Measurements from ENCODE around the gene ATF6B.
A peak's percentile ranks its signal among the peaks of the same experiment; 100 is the strongest.

Gene ATF6B

DNA sequence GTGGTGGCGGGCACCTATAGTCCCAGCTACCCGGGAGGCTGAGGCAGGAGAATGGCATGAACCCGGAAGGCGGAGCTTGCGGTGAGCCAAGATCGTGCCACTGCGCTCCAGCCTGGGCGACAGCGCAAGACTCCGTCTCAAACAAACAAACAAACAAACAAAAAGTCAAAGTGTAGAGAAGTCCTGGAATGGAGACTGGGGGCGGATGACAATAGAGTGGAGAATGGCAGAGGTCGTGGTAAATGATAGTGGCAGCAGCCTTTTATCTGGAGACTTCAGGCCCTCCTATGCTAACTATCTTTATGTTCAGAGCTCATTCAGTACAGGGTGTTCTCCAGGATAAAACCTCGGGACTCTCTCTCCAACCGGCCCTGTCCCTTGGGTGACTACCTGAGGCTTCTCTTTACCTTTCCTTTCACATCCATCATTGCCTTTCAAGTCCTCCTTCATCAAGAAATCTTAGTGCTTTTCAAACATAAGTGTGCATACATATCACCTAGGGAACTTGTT is 3.4 kb upstream of the ATF6B start:
- DNase-seq, result no peak

DNA sequence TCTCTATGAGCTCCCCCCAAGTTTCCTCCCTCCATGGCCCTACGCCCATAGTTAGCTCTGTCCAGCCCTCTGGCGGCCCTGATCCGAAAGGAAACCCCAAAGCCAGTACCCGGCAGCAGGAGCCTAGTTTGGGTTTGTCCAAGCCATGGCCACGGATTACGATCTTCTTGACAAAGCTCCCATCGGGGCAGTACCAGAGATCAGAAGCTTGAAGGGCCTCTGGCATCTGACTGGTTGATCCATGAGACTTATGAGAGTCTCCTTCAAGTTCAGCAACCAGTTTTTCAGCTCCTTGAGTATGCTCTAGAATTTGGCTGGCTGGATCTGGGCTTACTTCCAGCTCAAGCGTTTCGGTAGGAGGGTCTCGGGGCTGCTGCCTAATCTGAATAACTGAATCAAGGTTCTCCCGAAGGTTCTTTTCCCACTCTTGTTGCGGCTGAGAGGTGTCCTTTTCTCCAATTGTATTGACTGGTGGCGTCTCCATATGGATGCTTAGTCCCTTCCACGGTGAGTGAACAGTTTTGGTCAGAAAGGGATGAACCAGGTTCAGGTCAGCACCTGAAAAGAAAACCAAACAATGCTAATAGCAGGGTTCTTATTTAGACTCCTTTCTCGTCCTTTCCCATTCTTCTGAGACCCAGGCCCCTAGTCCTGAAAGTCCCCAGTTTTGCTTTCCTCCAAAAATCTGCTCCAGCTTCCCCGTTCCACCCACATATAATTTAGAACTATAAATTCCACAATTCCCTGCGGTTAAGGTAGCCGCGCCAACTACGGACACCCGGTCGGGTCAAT is 1.4 kb upstream of the ATF6B start:
- no peak for DNase-seq

DNA sequence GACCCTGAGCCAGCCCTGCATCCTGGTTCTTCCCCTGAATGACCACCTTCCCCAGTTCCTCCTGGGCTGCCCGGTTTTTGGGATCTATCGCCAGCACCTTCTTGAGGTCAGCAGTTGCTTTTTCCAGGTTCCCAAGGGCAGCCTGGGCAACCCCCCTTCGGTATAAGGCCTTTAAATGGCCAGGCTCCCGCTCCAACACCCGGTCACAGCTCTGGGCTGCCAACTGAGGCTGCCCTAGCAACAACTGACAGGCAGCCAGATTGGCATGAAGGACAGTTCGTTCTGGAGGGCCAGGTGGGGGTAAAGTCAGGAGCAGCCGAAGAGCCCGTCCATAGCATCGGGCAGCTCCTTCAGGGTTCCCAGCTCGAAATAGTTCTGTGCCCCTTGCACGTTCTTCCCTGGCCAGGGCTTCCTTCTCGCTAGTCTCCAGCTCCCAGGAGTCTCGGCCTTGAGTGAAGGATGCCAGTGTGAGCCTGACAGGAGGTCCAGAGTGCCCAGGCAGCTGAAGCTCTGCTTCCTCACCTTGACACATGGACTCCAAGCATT is 778 bp upstream of the ATF6B start:
- DNase-seq, result no peak

DNA sequence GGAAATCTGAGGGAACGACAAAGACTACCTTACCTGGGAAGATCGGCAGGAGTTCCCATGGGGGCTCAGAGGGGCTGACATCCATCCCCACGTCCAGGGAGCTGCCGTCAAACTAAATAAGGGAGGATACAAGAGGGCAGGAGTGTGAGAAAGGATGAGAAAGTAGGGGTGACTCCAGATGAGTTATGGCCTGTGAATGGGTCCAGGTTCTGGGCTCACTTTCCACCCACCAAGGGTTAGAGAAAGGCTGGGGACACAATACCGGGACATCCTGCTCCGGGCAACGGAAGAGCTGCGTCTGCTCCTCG is 683 bp downstream of the ATF6B start:
- no peak for DNase-seq

DNA sequence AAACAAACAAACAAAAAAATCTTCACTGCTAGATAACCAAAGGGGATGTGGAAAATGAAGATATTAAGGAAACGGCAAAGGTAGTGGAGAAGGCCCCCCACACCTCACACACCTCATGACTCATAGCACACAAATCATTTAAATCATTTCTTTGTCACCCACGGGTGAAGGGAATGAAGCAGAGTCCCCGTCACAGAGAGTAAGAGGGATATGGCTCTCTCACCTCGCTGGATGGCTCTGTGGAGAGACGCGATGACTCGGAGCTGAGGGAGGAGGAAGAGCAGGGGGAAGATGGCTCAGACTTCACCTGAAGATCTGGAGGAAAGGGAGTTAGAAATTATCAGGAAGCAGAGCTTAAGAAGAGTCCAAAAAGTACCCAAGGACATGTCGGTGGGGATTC is 1.2 kb downstream of the ATF6B start:
- no peak for DNase-seq

DNA sequence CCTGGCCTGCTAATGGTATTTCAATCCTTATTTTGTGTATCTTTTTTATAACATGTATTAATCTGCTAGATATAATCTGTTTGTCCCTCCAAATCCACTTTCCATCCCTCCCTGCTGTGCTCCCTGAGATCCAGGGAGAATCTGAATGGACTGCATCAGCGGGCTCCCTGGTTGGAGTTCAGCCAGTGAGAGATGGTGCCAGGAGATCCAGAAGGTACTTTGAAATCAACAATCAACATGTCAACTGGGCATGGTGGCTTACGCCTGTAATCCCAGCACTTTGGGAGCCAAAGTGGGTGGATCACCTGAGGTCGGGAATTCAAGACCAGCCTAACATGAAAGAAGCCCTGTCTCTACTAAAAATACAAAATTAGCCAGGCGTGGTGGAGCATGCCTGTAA is 4.4 kb downstream of the ATF6B start:
- DNase-seq, result no peak

DNA sequence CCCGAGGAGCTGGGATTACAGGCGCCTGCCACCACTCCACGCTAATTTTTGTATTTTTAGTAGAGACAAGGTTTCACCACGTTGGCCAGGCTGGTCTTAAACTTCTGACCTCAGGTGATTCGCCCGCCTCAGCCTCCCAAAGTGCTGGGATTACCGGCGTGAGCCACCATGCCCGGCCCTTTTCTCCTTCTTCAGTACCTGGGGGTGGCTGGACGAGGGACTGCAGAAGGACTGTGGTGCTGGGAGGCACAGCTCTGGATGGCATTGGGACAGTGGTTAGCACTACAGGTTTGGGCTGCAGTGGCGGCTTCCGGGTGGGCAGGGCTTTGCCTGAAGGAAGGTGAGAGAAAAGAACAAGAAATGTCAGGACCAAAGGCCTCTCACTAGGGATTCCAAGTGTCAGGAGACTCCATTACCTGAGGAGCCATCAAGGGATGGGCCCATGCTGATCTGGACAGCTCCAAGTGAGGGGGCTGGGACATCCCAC is 7.4 kb downstream of the ATF6B start:
- no peak for DNase-seq

DNA sequence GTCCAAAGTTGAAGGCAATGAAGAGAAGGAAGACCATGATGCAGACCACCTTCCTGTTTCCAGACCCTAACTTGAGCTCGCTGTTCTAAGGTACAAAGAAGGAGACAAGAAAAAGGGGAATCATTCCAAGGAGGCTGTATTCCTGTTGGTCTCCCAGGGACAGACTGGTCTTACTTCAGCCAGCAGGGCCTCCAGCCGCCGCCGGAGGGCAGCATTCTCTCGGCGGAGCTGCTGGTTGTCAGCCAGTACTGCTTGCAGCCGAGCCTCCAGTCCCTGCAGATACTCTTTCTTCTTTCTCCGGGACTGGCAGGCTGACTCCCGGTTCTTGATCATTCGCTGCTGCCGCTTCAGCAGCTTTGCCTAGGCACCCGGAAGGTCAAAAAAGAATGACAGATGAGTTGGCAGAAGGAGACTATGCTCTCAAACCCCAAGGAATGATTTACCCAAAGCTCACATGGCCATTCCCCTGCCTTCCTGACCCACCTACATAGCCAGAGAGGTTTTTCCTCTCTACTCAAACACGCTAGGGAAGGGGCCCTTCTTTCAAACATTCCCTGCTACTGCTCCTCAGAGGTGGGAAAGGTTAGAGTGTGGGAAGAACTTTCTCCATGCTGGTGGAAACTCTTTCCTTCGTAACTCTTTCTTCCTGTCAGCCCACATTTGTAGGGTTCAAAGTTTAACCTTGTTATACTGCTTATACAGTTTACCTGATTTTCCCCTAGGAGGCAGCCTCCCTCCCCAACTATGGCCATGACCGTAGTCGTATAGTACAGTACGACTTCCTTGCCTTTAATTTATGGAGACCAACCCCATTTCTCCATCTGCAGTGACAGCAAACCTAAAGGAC is 9.0 kb downstream of the ATF6B start:
- peak; percentile 84 to 91 (median 88) for DNase-seq

DNA sequence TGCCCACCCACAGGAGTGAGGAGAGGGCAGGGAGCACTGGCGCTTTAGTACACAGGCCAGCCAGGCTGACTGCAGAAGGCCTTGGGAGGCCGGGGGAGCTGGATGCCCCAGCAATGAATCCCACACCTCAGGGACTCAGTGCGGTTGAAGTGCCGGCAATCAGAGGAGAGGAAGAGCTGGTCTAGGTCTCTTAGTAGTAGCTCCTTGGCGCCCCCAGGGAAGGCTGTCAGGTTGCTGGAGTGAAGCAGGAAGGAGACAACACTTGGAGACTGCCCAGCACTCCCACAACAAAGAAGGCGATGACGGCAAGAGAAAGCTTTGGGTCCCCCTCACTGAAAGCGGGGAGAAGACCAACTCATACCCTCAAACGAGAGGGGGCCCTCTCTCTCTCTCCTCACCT is 10.6 kb downstream of the ATF6B start:
- DNase-seq, result no peak

DNA sequence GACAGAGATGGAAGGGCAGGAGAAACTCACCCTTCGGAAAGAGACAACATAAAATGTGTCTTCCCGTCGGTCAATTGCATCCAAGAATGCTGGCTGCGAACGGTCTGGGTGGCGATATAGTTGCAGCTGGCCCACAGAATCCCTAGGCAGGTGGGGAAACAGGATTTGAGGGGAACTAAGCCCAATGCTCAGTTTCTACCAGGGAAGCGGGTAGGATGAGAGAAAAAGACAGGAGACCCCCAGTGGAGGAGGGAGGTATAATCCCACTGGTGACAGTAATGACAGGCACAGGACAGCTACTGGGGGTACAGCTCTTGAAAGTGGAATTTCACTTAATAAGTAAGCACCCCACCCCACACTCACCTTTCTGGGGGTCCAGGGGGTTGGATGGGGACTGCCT is 11.4 kb downstream of the ATF6B start:
- DNase-seq, result no peak

DNA sequence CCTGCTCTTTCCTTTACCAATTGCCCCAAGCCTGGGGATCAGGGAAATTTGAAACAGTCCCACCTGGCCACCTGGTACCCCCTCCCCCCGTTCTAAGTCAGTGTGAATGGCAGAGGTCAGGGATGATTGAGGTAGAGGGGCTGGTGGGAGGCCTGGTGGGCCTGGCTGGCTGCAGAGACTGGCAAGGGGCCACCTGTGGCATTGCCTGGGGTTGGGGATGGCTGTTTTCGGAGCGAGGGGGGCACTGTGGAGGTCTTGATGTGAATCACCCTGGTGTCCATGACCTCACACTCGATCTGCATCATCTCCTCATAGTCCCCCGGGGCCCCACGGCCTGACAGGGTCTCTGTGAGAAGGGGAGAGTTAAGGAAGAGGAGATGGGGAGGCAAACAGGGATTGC is 12.4 kb downstream of the ATF6B start:
- DNase-seq, result no peak

DNA sequence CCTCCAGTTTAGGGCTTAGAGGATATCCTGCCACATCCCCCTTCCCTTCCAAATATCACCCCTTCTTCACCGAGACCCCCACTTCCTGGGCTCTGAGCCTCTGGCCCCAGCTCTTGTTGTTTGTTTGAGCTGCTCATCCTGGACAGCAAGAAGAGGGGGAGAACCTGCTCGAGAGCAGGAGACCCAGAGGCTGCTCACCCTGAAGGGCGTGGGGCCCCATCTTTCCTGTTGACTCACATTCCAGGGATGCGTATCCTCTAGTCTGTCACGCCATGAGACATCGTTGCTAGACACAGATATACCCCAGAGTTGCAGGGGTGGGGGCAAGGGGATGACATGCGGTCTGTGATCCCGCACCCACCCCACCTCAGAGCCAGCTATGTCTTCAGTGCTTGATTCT is 13.2 kb downstream of the ATF6B start:
- no peak for DNase-seq

DNA sequence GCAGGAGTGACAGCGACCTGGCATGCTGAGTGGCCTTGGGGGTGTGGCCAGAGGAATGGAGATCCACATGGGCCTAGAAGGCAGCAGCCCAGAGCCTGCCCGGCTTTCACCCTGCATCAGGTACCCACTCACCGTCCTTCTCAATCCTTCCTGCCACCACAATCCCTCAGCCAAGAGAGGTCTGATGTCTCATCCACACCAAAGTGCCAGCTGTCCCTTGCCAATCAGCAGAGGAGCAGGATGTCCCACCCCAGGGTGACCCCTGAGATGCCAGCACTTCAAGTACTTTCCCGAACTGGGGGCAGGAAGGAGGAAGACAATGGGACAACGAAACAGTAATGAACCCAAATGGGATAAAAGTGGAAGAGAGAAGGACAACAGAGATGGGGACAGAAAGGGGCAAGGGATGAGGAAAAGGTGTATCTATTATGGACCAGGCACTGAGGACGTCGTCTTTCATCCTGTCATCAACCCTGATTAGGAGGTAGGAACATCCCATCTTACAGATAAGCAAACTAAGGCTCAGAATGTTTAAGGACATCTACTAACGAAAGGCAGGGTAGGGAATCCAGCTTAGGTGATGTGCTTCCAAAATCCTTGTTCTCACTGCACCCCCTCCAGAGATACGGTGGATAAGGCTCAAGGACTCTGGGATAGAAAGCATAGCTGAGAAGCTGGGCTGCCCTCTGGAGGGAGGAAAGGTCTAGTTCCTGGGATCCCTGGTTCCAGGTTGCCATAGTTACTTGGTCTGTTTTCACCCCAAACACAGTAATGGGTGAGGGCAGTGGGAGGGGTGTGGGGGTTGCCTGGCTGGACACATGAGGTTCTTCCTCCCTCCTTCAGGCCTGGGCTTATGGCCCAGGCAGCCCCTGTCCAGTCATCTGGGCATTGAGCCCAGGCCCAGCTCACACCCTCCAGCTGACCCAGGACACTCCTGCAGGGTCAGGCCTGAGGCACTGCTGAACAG is 14.4 kb downstream of the ATF6B start:
- DNase-seq, result peak; percentile 22 to 60 (median 46)

DNA sequence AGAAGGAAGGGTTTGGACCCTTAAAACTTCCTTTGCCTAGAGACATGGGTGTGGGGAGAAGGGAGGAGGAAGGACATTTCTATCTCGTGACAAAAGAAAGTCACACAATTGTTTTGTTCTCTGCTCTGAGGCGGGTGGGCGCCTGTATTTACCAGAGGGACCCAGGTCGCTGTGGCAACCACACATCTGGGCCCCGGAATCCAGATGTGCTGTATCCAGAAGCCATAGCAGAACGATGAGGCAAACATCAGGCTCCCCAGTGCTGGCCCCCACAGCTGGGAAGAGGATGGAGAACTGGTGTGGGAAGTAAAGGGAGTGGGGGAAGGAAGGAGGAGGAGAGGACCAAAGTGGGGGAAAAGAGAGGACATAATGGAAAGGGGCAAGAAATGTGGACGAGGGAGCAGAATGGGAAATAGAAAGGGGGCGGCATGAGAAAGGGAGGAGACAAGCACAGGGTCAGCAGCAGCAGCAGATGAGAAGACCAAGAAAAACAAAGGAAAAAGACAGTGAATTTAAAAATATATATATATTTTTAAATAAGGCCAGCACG is 15.5 kb downstream of the ATF6B start:
- no peak for DNase-seq

DNA sequence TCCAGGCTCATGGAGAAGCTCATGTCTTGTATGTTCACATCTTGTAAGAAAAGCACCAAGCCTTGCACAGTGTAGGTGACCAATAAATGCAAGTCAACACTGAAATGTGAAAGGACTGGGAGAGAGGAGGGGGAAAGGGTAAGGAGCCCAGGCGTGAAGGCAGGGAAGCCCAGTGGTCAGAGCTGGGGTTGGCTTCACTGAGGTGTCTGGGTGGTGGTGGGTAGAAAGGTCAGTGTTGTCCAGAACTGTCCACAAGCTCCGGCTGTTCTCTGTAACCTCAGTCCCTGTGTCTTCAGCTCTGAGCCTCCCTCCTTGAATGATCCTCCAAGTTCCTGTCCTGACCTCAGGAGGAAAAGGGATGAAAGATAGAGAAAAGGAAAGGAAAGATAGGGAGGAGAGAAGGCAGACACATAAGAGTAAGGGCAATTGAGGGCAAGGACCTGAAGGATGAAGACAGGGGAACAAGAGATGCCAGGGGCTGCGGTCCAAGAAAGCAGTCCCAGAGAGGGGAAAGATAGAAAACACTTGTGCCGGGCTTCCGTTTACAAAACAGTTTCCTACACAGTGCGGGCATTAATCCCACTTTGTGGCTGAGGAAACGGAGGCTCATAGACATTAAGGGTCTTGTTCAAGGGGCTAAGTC is 16.5 kb downstream of the ATF6B start:
- no peak for DNase-seq

DNA sequence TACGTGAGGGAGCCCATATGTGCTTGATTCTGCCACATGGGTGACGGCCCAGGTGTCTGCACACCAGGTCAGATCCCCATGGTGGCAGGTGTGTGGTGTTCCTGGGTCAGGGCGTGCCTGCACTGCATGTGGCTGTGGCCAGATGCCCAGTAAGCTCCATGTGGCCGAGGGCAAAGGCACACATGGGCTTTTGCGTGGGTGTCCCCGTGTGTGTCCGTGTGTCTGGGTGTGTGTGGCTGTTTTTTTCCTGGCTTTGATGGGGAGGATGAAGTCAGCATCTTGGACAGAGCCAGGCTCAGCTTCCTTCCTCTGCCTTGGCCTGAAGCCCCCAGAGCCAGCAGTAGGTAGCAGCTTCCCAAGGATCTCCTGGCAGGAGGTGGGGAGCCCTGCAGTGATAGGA is 17.4 kb downstream of the ATF6B start:
- DNase-seq, result no peak

DNA sequence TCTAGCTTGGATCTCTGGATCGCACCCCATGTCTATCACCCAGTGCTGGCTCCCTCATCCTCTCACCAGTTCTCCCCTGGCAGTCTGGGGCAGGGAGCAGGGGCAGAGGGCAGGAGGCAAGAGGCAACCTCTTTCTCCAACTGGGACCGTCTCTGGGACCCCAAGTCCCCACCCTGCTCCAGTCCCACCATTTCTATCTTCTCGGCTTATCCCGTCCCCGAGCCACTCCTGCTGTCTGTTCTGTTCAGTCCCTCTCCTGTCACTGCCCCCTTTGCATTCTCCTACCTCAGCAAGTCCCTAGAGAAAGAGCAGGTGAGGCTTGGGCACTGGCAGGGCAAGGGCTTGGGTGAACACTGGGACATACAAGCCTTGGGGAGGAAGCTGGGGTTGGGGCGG is 18.3 kb downstream of the ATF6B start:
- DNase-seq, result no peak

DNA sequence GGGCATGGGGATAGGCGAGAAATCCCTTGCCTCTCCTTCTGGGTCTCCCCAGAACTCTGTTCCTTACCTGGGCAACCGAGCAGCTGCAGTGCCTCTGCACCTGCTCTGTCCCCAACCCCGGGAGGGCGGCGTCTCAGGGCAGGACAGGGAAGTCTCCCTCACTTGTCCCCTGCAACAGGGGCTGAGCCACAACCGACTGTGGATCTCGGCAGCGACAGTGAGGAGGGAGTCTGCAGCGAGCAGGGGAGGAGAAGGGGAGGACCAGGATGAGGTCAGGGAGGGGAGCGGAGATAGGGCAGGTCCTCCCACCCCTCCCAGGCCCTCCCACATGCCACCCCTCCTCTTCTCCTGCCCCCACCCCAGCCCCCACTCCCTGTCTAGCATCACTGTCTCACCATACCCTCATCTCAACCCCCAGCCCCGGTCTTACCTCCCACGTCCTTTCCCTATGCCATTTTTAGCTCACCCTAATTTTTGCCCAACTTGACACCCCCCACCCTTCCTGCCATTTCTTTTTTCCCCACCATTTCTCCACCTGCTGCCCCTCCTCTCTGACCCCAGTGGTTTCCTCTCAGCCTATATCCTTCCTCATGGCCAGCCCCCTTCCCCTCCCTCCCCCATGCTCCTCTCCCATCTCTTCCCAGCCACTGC is 18.8 kb downstream of the ATF6B start, which contains the start of gene TNXB:
TSS of gene TNXB (minus strand) at position 225 of the 651 bp plus-strand sequence. CDS start 11,140 bp downstream, outside the sequence.
- DNase-seq, result no peak

DNA sequence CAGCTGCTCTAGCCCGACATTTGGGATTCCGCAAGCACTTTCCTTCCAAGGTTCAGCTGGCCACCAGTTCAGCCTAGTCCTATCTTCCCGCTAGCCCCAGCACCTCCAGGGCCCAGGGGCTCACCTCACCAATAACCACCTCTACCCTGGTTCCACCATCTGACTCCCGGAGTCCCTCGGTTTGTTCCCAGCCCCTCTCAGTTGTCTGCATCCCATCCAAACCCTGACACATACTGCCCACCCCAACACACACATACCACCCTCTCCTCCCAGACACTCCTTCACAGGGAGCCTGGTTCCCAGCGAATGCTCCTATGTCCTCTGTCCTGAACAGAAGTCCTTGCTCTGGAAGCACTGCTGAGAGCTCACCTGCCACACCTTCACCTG is 19.3 kb downstream of the ATF6B start:
- DNase-seq, result no peak

DNA sequence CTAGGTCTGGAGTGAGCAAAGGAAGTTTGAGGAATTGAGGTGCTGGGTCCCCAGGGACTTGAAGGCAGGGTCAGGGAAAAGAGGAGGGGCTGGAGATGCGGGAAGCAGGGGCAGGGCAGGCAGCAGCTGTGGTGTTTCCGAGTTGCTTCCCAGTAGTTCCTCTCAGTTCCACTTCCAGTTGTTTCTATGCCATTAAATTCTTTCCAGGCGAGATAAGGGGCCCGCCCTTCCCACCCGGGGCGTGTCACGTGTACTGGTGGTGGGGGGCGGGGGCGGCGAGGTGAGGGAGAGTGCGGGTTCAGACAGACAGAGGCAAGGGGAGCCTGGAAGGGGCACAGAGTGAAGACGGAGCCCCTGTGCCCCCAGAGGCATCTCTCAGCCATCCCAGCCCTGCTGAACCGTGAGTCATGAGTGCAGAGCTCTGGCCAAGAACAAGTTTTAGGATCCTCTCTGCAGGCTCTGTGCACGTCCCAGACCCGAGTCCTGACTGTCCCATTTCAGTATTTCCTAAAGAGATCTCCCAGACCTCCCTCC is 19.9 kb downstream of the ATF6B start:
- no peak for DNase-seq

DNA sequence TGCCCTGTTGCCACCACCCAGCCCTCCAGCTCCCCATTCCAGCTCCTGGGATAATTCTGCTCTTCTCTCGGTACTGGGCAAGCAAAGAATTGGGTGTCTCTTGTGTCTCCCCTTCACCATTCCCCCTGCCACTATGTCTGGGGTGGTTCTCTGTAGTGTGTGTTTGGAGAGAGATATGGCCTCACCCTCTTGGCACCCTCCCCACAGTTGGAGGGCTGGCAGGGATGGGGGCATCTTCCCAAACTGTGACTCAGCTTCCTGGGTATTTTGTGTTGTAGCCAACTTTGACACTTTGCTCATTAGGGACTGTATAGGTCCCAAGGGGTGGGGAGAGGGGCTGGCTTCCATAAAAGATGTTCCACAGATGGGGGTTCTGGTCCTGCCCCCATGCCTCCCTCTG is 20.6 kb downstream of the ATF6B start:
- DNase-seq, result no peak
